ENCODE results near the gene MRTFB.

- no peak for TF ChIP-seq KMT2A (CRISPR knock-in tag; IDR thresholded peaks at IDR 0.05)
- TF ChIP-seq, protein P1, sequence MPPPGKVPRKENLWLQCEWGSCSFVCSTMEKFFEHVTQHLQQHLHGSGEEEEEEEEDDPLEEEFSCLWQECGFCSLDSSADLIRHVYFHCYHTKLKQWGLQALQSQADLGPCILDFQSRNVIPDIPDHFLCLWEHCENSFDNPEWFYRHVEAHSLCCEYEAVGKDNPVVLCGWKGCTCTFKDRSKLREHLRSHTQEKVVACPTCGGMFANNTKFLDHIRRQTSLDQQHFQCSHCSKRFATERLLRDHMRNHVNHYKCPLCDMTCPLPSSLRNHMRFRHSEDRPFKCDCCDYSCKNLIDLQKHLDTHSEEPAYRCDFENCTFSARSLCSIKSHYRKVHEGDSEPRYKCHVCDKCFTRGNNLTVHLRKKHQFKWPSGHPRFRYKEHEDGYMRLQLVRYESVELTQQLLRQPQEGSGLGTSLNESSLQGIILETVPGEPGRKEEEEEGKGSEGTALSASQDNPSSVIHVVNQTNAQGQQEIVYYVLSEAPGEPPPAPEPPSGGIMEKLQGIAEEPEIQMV (CRISPR knock-in tag; IDR thresholded peaks at IDR 0.05; ENCODE audit: low read depth): no peak
Measured at GRCh38 chr16:14028202-14028601, 42.9 kb upstream of the MRTFB start.

All from HepG2 (cell line).